HG02943 (cell line): Measurements from ENCODE around the gene CCDC158.
"Not testable (repeated sequence)": the region's sequence is repeated elsewhere in the genome, so short reads cannot be mapped to it uniquely, and the experiment has no call there.

ENCODE experiments used
- ATAC-seq: cut with Tn5 transposase; IDR thresholded peaks from one replicate; pipeline ENCODE4 v1.9.1; 2021; ENCODE audit warnings: mild to moderate bottlenecking, low read depth, moderate library complexity; ENCODE audit not compliant: unreplicated experiment

Gene CCDC158

GRCh38 chr4:76430519-76431388 is 9.8 kb upstream of the CCDC158 start:
- ATAC-seq = no peak

GRCh38 chr4:76429636-76430035 is 8.7 kb upstream of the CCDC158 start:
- no peak for ATAC-seq

DNA sequence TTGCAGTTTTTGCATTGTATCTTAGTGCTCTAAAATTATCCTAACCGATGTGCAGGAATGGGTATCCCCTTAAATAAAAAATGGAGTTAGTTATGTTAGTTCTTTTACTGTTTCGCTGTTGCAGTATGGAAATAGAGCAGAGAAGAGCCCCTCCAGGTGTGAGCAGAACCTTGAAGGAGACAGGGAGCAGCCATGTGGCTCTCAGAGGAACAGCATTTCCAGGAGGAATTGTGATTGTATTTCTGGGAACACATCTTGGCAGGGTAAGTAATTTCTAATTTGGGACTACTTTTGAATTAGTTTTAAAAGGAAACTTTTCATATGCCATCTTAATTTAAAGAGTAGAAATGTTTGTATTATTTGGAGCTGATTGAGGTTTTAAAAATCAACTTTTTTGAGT is 5.3 kb upstream of the CCDC158 start:
- no peak for ATAC-seq

DNA sequence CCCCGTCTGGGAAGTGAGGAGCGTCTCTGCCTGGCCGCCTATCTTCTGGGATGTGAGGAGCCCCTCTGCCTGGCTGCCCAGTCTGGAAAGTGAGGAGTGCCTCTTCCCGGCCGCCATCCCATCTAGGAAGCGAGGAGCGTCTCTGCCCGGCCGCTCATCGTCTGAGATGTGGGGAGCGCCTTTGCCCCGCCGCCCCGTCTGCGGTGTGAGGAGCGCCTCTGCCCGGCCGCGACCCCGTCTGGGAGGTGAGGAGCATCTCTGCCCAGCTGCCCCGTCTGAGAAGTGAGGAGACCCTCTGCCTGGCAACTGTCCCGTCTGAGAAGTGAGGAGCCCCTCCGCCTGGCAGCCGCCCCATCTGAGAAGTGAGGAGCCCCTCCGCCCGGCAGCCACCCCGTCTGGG is 2.2 kb upstream of the CCDC158 start:
- ATAC-seq = not testable (repeated sequence)

DNA sequence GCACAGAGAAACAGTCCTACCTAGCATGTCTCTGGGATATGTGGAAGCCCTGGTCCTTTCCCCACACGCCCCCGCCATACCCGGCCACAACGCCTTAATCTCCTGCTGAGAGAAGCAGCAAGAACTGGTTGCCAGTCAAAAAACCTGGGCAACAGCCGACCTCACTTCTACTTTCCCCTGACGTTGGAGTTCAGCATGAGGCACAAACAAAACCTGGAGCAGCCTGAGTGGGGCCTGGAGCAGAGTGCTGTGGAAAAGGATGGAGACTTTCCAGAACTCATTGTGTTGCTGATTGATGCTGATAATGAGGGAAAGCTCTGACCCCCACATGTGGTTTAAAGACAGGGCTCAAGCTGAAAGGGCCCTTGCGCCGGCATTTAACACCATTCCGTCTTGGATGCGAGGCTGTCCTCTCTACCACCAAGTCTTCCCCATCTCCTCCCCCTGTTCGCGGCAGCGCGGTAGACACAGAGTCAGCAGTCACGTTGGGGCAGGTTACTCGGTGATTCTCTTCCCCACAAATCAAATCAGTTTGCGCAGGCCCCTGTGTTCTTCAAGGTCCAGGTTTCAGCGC is 666 bp downstream of the CCDC158 start:
- no peak for ATAC-seq

GRCh38 chr4:76410636-76411035 is 10.3 kb downstream of the CCDC158 start:
- no peak for ATAC-seq

- no peak for ATAC-seq
Measured at GRCh38 chr4:76407440-76408119, 13.4 kb downstream of the CCDC158 start.

GRCh38 chr4:76406081-76406480 is 14.9 kb downstream of the CCDC158 start:
- no peak for ATAC-seq

- no peak for ATAC-seq
Measured at GRCh38 chr4:76401654-76402053, 19.3 kb downstream of the CCDC158 start.

- ATAC-seq = no peak
Measured at GRCh38 chr4:76388160-76388908, 32.6 kb downstream of the CCDC158 start.

- ATAC-seq = no peak
Measured at GRCh38 chr4:76386566-76387305, 34.2 kb downstream of the CCDC158 start.

DNA sequence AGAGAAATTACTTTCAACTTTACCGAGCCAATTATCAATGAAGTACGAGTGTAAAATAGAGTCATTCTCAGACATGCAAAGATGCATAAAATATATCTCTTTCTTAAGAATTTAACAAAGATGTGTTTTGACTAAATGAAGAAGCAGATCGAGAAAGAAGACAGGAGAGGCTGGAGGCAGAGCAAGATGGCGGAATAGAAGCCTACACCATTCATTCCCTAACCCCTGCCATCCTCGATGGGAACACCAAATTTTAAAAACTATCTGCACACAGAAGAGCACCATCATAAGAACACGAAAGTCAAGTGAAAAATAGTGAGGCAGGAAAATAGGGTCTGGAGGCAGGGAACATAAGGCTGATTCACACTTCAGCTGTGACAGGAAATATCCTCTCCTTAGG is 35.0 kb downstream of the CCDC158 start:
- ATAC-seq = no peak

DNA sequence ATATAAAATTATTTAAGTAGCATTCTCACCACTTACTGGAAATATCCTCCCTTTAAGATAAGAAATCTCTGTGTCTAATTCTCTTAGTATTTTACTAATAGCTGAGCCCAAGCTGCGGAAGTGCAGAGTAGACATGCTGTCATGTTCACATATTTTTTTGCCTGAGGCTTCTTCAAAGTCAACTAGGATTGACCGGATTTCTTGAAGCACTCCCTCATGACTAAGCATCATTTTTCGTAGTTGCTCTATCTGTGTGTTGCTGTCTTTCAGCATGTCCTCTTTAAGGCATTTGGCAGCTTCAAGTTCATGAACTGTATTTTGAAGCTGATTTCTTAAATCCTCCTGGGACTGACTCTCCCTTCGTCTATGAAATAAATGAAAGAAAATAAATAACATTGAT is 36.9 kb downstream of the CCDC158 start:
- no peak for ATAC-seq

DNA sequence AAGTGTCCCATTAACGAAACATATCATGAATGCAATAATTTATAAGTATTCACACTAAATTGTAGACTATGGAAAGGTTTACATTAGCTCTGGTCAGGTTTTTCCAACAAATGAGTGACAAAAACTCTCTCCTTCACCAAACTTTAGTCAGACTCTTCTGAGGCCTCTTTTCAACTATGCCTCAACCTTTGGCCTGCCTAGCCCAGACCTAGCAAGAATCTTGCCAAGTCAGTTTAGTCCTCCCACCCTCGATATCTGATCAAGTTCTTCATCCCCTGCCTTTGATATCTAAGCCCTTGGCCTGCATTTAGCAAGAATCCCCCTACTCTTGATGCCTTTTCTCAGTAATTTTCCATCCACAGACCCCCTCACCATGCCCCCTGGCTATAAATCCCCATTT is 37.9 kb downstream of the CCDC158 start:
- ATAC-seq = no peak

GRCh38 chr4:76381986-76382385 is 39.0 kb downstream of the CCDC158 start:
- ATAC-seq = no peak

GRCh38 chr4:76380561-76380960 is 40.4 kb downstream of the CCDC158 start:
- ATAC-seq = no peak

DNA sequence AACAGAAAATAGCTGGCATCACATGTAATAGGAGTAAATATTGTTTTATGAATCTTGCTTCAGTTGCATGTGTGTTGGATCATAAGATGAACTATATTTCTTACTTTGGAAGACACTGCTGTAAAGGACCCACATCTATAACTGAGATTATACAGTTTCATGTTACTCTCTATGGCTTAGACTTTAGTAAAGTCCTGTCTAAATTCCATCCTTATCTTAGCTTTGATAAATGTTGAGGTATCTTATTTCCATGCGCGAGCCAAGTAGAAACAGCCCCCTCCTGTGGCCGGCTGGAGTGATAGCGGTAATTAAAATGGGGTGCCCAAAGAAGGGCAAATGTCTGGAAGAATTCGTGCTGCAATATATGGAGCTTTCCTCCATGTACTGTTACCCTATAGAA is 43.0 kb downstream of the CCDC158 start:
- no peak for ATAC-seq

DNA sequence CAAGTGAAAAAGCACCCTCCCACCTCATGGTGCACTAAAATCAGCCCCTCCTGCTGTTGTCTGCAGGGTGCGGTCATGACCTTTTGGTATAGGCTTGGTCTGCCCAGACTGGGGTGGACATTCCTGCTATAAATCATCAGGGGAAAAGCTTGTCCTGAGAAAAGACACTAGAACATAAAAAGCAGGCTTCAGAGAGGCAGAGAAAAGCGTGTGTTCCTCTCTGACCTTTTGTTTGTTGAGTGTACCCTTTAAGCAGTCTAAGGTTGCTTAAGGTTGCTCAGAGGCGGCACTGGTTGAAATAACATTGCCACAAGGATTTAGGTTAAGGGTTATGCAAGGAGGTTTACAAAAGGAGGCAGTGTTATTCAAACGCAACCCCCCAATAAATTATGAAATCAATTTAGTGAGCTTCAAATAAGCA is 43.5 kb downstream of the CCDC158 start:
- no peak for ATAC-seq

- no peak for ATAC-seq
Measured at GRCh38 chr4:76376534-76376933, 44.4 kb downstream of the CCDC158 start.

GRCh38 chr4:76375703-76376102 is 45.2 kb downstream of the CCDC158 start:
- no peak for ATAC-seq
